Activated CD8-positive, alpha-beta memory T cell treated with anti-CD3 and anti-CD28 coated beads, Interleukin-2, amount 50 U/mL, for 4 hours (primary cell): Measurements from ENCODE around the gene SBK3.
"Not testable (repeated sequence)": the region's sequence is repeated elsewhere in the genome, so short reads cannot be mapped to it uniquely, and the experiment has no call there.

ENCODE experiments used
- DNase-seq: peaks from one replicate; pipeline ENCODE4 v3.0.0-alpha.2; 2020

SBK3 gene

GRCh38 chr19:55539090-55539984, 6.0 kb downstream of the SBK3 start:
- DNase-seq = no peak

- DNase-seq = no peak
Measured at GRCh38 chr19:55538132-55538531, 7.2 kb downstream of the SBK3 start.

DNA sequence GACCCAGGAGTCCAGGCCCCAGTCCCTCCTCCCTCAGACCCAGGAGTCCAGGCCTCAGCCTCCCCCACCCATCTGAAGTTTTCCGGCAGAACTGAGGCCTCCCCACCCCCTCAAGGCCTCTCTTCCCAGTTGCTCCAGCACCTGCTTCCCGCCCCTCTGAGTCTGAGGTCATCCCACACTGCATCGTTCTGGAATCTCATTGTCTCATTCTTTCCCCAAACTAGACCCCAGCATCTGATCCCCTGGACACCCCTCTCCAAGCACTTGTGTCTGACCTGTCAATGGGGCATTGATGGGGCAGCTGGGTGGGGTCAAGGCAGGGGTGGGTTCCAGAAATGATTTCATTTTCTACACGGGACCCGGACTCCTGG, 7.6 kb downstream of the SBK3 start:
- no peak for DNase-seq

DNA sequence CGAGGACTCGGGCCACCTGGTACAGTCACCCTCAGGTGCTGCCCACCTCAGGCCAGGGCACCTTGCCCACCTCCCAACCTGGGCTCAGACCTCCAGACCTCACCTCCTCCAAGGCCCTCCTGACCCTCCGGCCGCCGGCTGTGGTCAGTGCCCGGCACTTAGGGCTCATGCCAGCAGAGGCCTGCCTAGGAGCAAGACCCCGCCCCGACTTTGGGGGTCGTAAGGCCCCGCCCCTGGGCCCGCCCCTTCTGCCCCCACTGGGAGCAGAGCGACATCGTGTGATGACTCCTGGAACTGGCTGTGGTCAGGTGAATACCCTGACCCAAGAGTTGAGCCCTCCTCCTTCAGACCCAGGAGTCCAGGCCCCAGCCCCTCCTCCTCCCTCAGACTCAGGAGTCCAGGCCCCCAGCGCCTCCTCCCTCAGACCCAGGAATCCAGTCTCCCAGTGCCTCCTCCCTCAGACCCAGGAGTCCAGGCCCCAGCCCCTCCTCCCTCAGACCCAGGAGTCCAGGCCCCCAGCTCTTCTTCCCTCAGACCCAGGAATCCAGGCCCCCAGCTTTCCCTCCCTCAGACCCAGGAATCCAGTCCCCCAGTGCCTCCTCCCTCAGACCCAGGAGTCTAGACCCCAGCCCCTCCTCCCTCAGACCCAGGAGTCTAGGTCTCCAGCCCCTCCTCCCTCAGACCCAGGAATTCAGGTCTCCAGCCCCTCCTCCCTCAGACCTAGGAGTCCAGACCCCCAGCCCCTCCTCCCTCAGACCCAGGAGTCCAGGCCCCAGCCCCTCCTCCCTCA, 8.2 kb downstream of the SBK3 start, which contains the start of gene SBK2:
SBK2 (minus strand) TSS at position 183 of the 790 bp plus-strand sequence. CDS start 839 bp downstream, outside the sequence.
- DNase-seq = no peak

DNA sequence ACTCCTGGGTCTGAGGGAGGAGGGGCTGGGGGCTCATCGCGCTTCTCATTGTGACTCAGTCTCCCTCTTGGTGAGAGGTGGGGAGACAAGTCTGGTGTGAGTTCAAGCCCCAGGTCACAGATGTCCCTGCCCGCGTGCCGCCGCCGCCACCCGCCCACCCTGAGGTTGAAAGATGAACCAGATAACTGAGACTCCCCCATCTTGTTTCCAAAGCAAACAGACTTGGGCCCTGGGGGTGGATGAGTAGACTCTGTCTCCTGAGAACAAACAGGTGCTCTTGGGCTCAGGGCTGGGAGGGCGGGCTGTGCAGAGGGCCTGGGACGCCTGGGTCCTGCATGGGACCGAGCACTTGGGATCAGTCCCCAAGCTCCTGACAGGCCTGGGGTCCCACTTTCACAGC, 9.0 kb downstream of the SBK3 start:
- no peak for DNase-seq

- DNase-seq = no peak
Measured at GRCh38 chr19:55535965-55536350, 9.4 kb downstream of the SBK3 start.

GRCh38 chr19:55535173-55535964, 10.0 kb downstream of the SBK3 start:
- DNase-seq = no peak

- not testable (repeated sequence) for DNase-seq
Measured at GRCh38 chr19:55534280-55534679, 11.1 kb downstream of the SBK3 start.

GRCh38 chr19:55530996-55531395, 14.3 kb downstream of the SBK3 start:
- no peak for DNase-seq

GRCh38 chr19:55529636-55530234, 15.6 kb downstream of the SBK3 start:
- no peak for DNase-seq

DNA sequence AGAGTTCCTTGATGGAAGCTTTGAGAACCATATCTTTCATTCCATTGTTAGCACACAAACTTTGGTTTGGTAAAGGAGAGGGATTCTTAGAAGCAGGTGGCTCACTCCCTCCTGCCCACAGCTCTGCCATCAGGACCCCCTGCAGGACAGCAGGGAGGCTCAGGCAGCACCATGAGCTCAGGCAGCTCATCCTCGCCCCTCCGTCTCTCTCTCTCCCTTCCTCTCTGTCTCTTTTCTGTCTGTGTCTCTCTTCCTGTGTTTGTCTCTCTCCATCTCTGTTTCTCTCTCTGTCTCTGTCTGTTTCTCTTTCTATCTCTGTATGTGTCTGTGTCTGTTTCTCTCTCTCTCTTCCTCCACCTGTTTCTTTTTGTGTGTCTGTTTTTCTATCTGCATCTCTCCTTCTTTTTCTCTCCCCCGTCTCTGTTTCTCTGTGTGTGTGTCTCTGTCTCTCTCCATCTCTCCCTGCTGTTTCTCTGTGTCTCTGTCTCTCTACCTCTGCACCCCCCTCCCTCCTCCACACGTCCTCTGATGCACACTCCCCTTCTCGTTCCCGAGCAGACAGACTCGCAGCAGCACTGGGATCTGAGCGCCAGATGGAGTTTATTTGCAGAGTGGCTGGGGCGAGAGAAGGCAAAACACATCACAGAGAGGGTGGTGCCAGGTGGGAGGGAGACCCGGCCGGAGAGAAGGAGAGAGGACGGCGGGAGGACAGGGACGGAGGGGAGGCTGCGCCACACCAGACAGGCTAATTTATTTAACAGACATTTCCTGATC, 17.1 kb downstream of the SBK3 start:
- no peak for DNase-seq

GRCh38 chr19:55527197-55528029, 17.9 kb downstream of the SBK3 start:
- no peak for DNase-seq

- DNase-seq = no peak
Measured at GRCh38 chr19:55526216-55527196, 18.8 kb downstream of the SBK3 start.

GRCh38 chr19:55525289-55526101, 19.8 kb downstream of the SBK3 start:
- DNase-seq = no peak

DNA sequence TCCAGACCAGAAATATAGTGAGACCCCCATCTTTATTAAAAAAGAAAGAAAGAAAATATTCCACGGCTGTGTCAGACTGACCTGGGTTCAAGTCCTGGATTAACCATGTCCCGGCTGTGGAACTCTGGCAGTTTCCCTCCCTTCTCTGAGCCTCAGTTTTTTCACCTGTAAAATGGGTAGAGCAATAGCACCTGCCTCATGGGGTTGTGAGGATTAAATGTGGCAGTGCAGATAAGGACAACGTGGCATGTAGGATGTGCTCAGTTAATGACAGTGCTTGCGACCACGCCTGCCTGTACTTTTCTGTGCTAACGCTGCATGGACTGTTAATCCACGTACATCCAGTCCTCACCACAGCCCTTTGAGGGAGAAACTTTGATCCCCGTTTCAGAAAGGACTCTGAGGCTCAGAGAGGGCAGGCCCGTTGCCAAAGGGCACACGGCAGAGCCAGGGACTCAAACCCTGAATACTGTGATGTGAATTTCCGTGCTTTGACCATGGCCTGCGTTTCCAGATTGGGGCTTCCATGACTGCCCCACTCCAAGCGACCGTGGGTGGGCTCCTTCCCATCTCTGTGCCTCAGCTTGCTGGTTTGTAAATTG, 24.6 kb downstream of the SBK3 start:
- no peak for DNase-seq

DNA sequence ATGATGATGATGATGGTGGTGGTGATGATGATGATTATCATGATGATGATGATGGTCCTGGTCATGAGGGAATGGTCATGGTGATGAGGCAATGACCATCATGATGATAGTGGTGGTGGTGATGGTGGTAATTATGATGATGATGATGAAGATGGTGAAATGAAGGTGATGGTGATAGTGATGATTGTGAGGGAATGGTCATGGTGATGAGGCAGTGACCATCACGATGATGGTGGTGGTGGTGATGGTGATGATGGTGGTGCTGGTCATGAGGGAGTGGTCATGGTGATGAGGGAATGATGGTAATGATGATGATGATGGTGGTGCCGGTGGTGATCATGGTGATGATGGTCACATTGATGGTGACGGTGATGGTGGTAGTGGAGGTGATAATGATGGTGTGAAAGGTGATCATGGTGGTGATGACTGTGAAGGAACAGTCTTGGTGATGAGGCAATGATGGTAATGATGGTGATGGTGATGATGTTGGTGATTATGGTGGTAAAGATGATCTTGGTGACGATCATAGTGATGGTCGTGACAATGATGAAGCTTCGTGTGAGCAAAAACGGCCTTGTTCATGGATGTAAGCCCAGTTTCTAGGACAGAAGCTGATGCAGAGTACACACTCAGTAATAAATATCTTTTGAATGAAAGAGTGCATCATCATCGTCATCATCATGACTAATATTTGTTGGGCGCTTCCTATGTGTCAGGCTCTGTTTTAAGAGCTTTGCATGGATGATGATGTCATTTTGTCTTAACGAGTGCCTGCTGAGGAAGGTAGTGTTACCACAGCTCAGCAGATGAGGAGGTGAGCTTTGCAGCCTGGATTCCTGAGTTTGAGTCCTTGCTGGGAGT, 25.7 kb downstream of the SBK3 start:
- DNase-seq = no peak

DNA sequence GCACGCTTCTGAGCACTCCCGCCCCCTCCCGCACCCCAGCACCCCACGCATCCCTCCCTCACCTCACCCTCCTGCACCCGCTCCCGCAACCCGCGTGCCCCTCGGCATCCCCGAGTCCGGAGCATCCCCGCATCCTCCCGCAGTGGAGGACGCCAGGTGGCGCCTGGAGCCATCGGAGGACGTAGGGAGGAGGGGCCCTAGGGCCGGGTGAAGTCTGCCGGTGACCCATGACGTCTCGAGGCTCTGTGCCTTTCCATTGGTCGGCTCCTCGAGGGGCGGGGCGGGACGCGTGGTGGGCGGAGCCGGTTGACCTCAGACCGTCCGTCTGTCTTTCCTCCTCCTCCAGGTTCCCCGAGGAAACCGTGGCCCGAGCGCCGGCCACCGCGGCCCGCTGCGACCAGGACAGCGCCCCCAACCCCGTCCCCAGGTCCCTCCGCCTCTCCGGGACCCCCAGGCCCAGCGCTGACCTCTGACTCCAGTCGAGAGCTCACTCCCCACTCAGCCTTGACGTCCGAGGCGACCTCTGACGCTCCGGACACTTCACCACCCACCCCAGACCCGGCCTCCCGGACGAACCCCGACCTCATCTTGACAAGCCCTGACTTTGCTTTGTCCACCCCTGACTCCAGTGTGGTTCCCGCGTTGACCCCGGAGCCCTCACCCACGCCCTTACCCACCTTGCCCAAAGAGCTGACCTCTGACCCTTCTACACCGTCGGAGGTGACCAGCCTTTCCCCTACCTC, 28.3 kb downstream of the SBK3 start:
- DNase-seq = peak; percentile 91
